Kasumi-1 (cell line): ENCODE results near the gene RNF115.
"Not testable (repeated sequence)": the region's sequence is repeated elsewhere in the genome, so short reads cannot be mapped to it uniquely, and the experiment has no call there.

Experiments
- DNase-seq, 2 experiments: peaks; one replicate each; lab custom pipeline; 2025; lab: John Stamatoyannopoulos, UW

The RNF115 gene

GRCh38 chr1:145730467-145730866 lies 93.4 kb downstream of the RNF115 start:
- DNase-seq: no peak

GRCh38 chr1:145729666-145730436 lies 94.0 kb downstream of the RNF115 start:
- no peak for DNase-seq

GRCh38 chr1:145729196-145729595 lies 94.7 kb downstream of the RNF115 start:
- DNase-seq: no peak

GRCh38 chr1:145726193-145726592 lies 97.7 kb downstream of the RNF115 start:
- DNase-seq: not testable (repeated sequence)

GRCh38 chr1:145720878-145721671 lies 102.8 kb downstream of the RNF115 start:
- peak; percentile 36 to 48 for DNase-seq

GRCh38 chr1:145720556-145720877 lies 103.4 kb downstream of the RNF115 start:
- no peak for DNase-seq

GRCh38 chr1:145719230-145720079 lies 104.4 kb downstream of the RNF115 start, which contains the start of gene CD160:
TSS of gene CD160 (plus strand) at chr1:145719499. CDS start at chr1:145728328, 8,829 bp downstream.
- DNase-seq: no peak

GRCh38 chr1:145718465-145718864 lies 105.4 kb downstream of the RNF115 start:
- DNase-seq: not testable (repeated sequence)

- no peak for DNase-seq
Observed at GRCh38 chr1:145717833-145718232, 106.1 kb downstream of the RNF115 start.

- DNase-seq: no peak
Observed at GRCh38 chr1:145716641-145717345, 107.1 kb downstream of the RNF115 start.

- DNase-seq: no peak
Observed at GRCh38 chr1:145714524-145715111, 109.3 kb downstream of the RNF115 start.

- no peak for DNase-seq
Observed at GRCh38 chr1:145711213-145711651, 112.7 kb downstream of the RNF115 start.

- no peak for DNase-seq
Observed at GRCh38 chr1:145710291-145711027, 113.4 kb downstream of the RNF115 start.

GRCh38 chr1:145708063-145708462 lies 115.8 kb downstream of the RNF115 start:
- no peak for DNase-seq

- DNase-seq: no peak
Observed at GRCh38 chr1:145707183-145707867, 116.6 kb downstream of the RNF115 start, which contains the start of gene PDZK1. TSS of gene PDZK1 (minus strand) at chr1:145707368. CDS start at chr1:145688021, 19,347 bp downstream.

- DNase-seq: no peak
Observed at GRCh38 chr1:145706086-145706664, 117.7 kb downstream of the RNF115 start.

GRCh38 chr1:145705622-145706021 lies 118.3 kb downstream of the RNF115 start:
- DNase-seq: no peak

GRCh38 chr1:145702826-145703225 lies 121.1 kb downstream of the RNF115 start:
- no peak for DNase-seq

GRCh38 chr1:145702052-145702451 lies 121.8 kb downstream of the RNF115 start:
- no peak for DNase-seq
